ENCODE data around the gene RPH3AL.

The RPH3AL gene

GRCh38 chr17:313911-314613 lies 38.5 kb downstream of the RPH3AL start:
- DNase-seq, result no peak

GRCh38 chr17:313231-313630 lies 39.4 kb downstream of the RPH3AL start:
- DNase-seq, result no peak

GRCh38 chr17:312476-313148 lies 40.0 kb downstream of the RPH3AL start:
- no peak for DNase-seq

- no peak for DNase-seq
Measured at GRCh38 chr17:311119-311782, 41.4 kb downstream of the RPH3AL start.

GRCh38 chr17:310111-311010 lies 42.2 kb downstream of the RPH3AL start:
- no peak for DNase-seq

GRCh38 chr17:309361-309888 lies 43.2 kb downstream of the RPH3AL start:
- no peak for DNase-seq

- no peak for DNase-seq
Measured at GRCh38 chr17:307741-308507, 44.7 kb downstream of the RPH3AL start.

- DNase-seq, result no peak
Measured at GRCh38 chr17:307295-307691, 45.3 kb downstream of the RPH3AL start.

- no peak for DNase-seq
Measured at GRCh38 chr17:306536-307294, 45.9 kb downstream of the RPH3AL start.

- DNase-seq, result no peak
Measured at GRCh38 chr17:306116-306515, 46.5 kb downstream of the RPH3AL start.

GRCh38 chr17:305090-305976 lies 47.3 kb downstream of the RPH3AL start:
- no peak for DNase-seq

GRCh38 chr17:304461-304860 lies 48.1 kb downstream of the RPH3AL start:
- DNase-seq, result no peak

GRCh38 chr17:303168-303567 lies 49.4 kb downstream of the RPH3AL start:
- DNase-seq, result no peak

- no peak for DNase-seq
Measured at GRCh38 chr17:302300-302698, 50.3 kb downstream of the RPH3AL start.

- DNase-seq, result no peak
Measured at GRCh38 chr17:301681-302299, 50.8 kb downstream of the RPH3AL start.

- no peak for DNase-seq
Measured at GRCh38 chr17:300881-301280, 51.7 kb downstream of the RPH3AL start.

- no peak for DNase-seq
Measured at GRCh38 chr17:299546-299945, 53.1 kb downstream of the RPH3AL start.

- DNase-seq, result no peak
Measured at GRCh38 chr17:298791-299450, 53.7 kb downstream of the RPH3AL start.

GRCh38 chr17:297758-298157 lies 54.8 kb downstream of the RPH3AL start:
- DNase-seq, result no peak
